Keratinocyte (primary cell): ENCODE measurements around the gene MAGI2.

ENCODE experiments used
- CTCF ChIP-seq, 3 experiments: IDR thresholded peaks in 1 of 3; conservative IDR thresholded peaks in 1 of 3; optimal IDR thresholded peaks in 1 of 3; 2 replicates in 2 of 3; 3 replicates in 1 of 3; pipeline versions ENCODE3 to v1.5.1; 2011; ENCODE audit warnings: low read length in 3 of 3, mild to moderate bottlenecking in 3 of 3, moderate library complexity in 2 of 3, control low read depth in 1 of 3, inconsistent platforms in 1 of 3; ENCODE audit not compliant: insufficient read depth in 2 of 3; ENCODE audit errors: extremely low read depth in 1 of 3
- EZH2 ChIP-seq: IDR thresholded peaks from one replicate; pipeline ENCODE4 v1.6.1; 2012; ENCODE audit warnings: inconsistent platforms, mild to moderate bottlenecking, low read length, moderate library complexity

GRCh38 chr7:78473571-78474301, 979.7 kb downstream of the MAGI2 start:
- TF ChIP-seq CTCF (optimal IDR thresholded peaks at IDR 0.05 in 1 of 3, IDR thresholded peaks at IDR 0.05 in 1 of 3, conservative IDR thresholded peaks at IDR 0.05 in 1 of 3; ENCODE audit: extremely low read depth in 1 of 3, insufficient read depth in 2 of 3, low read length in 3 of 3): no peak
- no peak for TF ChIP-seq EZH2
